Colon (tissue), 2 donors: Measurements from ENCODE around the gene CR1L.
"Not testable (repeated sequence)": the region's sequence is repeated elsewhere in the genome, so short reads cannot be mapped to it uniquely, and the experiment has no call there.

Experiments
- FAIRE-seq: peaks from 2 replicates; lab custom pipeline; 2012; peaks lifted over from hg19 to GRCh38; lab: Jason Lieb, UNC
- donor health status: control.
- donor health status: control.

CR1L gene

GRCh38 chr1:207644852-207645634, at the start of gene CR1L:
TSS of gene CR1L (plus strand) at chr1:207645133. CDS start at chr1:207645234, 101 bp downstream.
- no peak for FAIRE-seq

- FAIRE-seq, result no peak
Measured at GRCh38 chr1:207603777-207604176, 41.2 kb upstream of the CR1L start.

DNA sequence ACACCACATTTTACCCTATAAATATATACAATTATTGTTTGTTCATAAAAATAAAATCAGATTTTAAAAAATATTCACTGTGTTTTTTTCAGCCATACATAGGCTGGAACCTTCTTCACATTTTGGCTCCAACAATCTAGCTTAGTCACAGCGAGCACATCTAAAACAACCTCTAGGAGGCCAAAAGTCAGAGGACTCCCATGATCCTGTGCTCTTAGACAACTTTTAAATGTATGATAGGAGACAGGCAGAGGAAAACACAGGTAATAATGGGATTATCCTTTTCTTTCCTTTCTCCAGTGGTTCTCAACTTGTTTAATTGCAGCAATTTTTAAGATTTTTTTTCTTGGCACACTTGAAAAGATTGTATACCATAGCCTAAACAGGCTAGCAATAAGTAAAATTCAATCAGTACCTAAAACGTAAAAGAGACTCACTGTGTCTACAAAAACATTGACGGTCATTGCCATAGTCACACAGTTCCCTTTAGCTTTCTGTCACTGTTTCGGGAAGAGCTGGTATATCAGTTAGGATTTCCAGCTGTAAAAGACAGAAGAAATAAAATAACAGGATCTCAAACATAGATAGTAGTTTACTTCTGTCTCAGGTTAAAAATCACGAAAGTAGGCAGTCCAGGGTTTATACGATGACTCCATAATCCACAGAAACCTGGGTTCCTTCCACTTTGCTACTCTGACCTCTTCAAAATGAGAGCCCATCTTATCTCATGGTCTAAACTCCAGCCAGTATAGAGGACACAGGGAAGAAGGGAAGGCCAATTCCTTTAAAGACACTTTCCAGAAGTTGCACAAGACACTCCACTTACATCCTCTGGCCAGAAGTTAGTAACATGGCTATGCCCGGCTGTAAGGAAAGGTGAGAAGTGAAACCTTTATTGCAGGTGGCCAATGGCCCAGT, 39.2 kb upstream of the CR1L start:
- FAIRE-seq, result no peak

DNA sequence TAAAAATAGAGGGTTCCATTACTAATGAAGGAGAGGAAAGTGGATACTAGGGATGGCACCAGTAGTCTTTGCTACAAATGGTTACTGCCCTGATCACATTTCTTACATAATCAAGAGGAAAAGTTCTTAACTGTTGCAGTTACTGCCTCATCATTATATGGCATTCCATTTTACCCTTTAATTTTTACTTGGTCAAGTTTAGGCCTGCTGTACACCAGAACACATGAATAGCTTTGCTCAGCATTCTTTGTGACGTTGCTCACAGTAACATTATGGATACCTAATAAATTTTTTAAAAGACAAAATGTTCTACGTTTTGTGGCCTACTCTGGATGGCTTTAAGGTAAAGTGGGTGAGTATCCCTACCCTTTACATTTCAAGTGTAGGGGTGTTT, 38.6 kb upstream of the CR1L start:
- FAIRE-seq, result no peak

DNA sequence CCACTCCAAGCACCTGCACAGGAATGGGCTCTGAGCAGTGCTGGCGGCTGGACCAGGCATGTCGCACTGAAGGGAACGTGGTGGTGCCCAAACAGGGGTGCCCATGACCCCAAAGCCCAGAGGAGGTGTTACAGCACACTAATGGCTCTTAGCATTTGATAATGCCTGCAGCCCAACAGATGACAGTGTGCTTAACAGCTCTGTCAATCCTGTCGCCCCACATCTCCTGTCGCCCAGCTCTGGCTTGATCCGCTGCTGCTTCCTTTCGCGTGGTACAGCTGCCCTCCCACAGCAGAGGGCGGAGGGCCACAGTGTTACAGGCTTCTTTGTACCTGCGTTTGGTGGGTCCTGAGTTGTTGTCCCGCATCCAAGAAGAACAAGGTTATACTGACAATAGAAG, 32.2 kb upstream of the CR1L start:
- no peak for FAIRE-seq

- FAIRE-seq, result no peak
Measured at GRCh38 chr1:207619871-207620542, 24.9 kb upstream of the CR1L start.

DNA sequence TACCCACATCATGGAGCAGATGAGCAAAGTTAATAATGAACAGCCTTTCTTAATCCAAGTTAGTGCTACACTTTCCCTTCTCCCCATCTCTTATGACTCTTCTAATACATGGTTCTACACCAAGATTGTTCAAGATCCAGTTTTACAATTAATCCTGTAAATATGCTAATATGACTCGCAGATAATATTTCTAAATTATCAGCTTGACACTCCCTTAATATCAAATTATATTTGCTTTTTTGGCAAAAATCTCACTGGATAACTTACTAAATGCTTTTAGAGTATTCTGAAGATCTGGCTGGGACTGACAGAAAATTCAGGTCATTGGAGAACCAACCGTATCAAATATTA, 24.4 kb upstream of the CR1L start:
- no peak for FAIRE-seq

GRCh38 chr1:207625504-207626071, 19.3 kb upstream of the CR1L start:
- FAIRE-seq, result not testable (repeated sequence)

- FAIRE-seq, result no peak
Measured at GRCh38 chr1:207626972-207627337, 18.0 kb upstream of the CR1L start.

GRCh38 chr1:207627496-207627895, 17.4 kb upstream of the CR1L start:
- FAIRE-seq, result no peak

DNA sequence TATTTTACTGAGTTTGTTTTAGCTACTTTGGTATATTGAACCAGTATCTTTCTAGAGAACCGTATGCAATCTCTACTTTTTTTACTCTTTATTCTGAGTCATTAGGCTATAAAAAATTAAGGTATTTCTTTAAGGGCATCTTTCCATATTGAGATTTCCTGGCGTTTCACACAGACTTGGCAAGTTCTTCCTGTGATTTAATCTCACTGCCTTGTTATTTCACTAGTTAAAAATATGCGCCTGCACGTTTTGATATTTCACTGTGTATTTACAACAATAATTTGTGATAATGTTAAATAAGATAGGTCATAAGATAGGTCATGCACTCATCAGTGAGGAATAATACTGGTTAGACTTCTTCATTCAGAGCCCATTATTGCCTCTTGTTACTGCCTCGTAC, 16.2 kb upstream of the CR1L start:
- FAIRE-seq, result no peak

DNA sequence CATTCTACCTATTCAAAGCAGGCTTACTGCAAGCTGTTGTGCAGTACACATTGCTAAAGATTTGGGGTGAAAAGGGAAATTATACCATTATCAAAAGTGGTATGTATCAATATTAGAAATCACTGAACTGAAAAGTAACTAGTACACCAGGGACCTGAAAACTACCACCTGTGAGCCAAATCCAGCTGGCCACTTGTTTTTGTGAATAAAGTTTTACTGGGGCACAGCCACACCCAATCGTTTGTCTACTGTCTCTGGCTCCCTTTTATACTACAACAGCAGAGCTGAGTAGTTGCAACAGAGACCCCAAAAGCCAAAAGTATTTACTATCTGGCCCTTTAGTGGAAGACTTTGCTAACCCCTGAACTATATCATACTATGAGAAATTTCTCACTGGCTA, 13.8 kb upstream of the CR1L start:
- no peak for FAIRE-seq

GRCh38 chr1:207633226-207633625, 11.7 kb upstream of the CR1L start:
- FAIRE-seq, result no peak

GRCh38 chr1:207633699-207634289, 11.1 kb upstream of the CR1L start:
- FAIRE-seq, result not testable (repeated sequence)

GRCh38 chr1:207634293-207634692, 10.6 kb upstream of the CR1L start:
- FAIRE-seq, result not testable (repeated sequence)

DNA sequence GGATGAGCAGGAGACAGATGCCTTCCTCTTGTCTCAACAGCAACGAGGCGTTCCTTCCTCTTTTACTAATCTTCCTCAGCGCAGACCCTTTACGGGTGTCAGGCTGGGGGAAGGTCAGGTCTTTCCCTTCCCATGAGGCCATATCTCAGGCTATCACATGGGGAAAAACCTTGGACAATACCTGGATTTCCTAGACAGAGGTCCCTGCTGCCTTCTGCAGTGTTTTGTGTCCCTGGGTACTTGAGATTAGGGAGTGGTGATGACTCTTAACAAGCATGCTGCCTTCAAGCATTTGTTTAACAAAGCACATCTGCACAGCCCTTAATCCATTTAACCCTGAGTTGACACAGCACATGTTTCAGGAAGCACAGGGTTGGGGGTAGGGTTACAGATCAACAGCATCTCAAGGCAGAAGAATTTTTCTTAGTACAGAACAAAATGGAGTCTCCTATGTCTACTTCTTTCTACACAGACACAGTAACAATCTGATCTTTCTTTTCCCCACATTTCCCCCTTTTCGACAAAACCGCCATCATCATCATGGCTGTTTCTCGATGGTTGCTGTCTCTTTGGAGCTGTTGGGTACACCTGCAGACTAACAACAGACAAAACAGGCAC, 9.3 kb upstream of the CR1L start:
- not testable (repeated sequence) for FAIRE-seq

- FAIRE-seq, result not testable (repeated sequence)
Measured at GRCh38 chr1:207638487-207639145, 6.3 kb upstream of the CR1L start.

- not testable (repeated sequence) for FAIRE-seq
Measured at GRCh38 chr1:207639362-207639761, 5.6 kb upstream of the CR1L start.

GRCh38 chr1:207644166-207644851, 624 bp upstream of the CR1L start:
- no peak for FAIRE-seq

GRCh38 chr1:207645635-207646081, 725 bp downstream of the CR1L start:
- FAIRE-seq, result no peak
